Measurements from ENCODE around the gene MOSMO.

MOSMO gene

DNA sequence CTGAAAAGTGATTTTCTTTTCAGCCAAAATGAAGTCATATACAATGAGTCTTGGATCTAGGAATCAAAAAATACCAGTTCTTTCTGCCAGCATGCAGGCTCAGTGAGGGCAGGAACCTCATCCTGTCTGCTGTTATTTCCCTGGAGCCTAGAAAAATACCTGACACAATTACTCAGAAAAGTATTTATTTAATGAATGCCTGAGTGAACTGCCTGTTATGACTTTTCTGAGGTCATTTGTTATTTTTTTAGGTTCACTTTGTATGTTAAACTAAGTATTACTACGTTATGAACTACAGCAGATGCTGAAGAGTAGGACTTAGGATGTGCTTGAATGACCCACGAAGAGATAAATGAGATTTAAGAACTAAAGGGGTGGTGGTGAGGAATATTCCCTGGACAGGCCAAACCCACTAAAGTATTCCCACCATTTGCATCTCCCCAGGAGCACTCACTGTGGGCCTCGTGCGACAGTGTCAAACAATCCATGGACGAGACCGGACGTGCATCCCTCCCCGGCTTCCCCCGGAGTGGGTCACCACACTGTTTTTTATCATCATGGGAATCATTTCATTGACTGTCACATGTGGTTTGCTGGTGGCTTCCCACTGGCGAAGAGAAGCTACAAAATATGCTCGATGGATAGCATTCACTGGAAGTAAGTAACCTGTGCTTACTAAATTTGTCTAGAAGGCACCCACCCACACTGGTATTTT, 67.3 kb downstream of the MOSMO start:
- Mint-ChIP-seq H3K27ac (no peak overlapping the region), H3K4me1 (peaks cover 0 to 5% of the 10 kb centered on the region in 2 donors), H3K4me3 (no peak overlapping the region), H3K27me3 (no peaks in the 10 kb centered on the region), H3K9me3 (no peaks in the 10 kb centered on the region), H3K36me3 (no peaks in the 10 kb centered on the region)
- DNase-seq (no peak), ATAC-seq (replicated peaks) (peak in 1 of 2 donors; percentile 10)

DNA sequence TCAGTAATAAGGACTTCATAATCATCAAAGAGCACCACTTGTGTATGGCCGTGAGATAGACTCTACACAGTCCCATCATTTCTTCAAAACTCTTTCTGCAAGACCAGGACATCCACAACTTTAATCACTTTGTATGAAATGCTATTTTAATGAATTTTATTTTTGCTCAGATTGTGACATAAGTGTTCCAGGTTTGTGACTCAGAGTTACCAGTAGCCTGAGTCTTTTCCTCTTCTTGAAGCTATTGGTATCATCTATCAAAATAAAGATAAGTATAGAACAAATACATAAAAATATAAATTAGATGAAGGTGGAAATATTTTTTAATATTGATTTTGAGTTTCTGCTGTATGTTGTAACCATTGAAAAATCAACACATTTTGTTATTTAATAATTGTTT, 67.9 kb downstream of the MOSMO start:
- H3K4me3 Mint-ChIP-seq = no peak overlapping the region
- H3K27ac Mint-ChIP-seq = no peak overlapping the region

DNA sequence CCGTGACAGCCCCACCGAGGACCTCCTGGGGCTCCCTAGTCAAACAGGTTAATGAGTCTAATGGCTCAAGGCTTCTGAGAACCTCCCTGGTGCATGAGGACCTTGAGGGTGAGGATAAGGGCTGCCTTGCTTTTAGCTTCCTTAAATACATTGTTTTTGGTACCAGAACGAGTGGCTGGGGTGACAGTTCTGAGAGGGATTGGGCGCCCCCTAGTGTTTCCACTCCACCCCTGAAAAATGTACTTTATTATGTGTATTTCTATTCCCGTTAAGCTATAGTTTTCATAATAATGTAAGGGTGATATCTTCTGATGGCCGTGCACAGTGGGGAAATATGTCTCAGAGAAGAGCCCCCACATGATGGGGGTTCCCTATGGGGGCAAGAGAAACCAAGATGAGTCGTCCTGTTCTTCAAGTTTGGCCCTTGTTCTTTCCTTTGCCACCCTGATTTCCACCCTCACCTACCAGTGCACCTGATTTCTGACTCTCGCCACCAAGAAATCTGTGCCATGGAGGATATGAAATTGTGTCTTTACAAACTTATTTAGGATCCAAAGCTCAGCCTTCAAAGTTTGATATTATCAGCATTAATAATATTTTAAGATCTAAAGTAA, 69.9 kb downstream of the MOSMO start:
- Mint-ChIP-seq H3K9me3 (no peaks in the 10 kb centered on the region), H3K4me3 (no peak overlapping the region), H3K27ac (no peak overlapping the region), H3K27me3 (no peaks in the 10 kb centered on the region), H3K36me3 (peaks cover 1 to 4% of the 10 kb centered on the region in 2 donors), H3K4me1 (peaks cover 0 to 5% of the 10 kb centered on the region in 2 donors)
- DNase-seq (peak; percentile 48), ATAC-seq (replicated peaks) (peak; percentile 82 to 84)

More for the DNA sequence above, 67.9 kb downstream of the MOSMO start:
- H3K9me3 Mint-ChIP-seq = no peaks in the 10 kb centered on the region
- DNase-seq (no peak), ATAC-seq (replicated peaks) (no peak)
- H3K27me3 Mint-ChIP-seq = no peaks in the 10 kb centered on the region
- peaks cover 0 to 1% of the 10 kb centered on the region in 2 donors for H3K36me3 Mint-ChIP-seq
- peaks cover 0 to 5% of the 10 kb centered on the region in 2 donors for H3K4me1 Mint-ChIP-seq

DNA sequence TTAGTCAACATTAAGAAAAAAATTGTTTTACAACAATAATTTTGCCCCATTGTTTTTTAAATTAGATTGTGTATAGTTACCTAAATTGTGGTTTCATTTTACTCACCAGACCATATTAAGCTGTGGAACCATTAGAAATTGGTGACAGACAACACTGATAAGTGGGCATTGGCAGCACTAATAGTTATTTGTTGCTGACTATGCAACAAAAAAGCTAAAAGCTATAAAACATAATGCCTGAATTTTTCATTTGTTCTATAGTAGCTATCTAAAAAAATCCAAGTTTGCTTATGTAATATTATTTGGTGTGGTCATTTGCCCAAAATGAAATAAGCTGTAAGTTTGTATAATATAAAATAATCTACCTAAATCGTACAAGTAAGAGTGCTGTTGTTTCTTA, 70.7 kb downstream of the MOSMO start:
- peaks cover 1 to 4% of the 10 kb centered on the region in 2 donors for H3K36me3 Mint-ChIP-seq
- H3K4me3 Mint-ChIP-seq = no peak overlapping the region
- no peaks in the 10 kb centered on the region for H3K9me3 Mint-ChIP-seq
- peaks cover 0 to 5% of the 10 kb centered on the region in 2 donors for H3K4me1 Mint-ChIP-seq
- DNase-seq = no peak
- H3K27me3 Mint-ChIP-seq = no peaks in the 10 kb centered on the region
- no peak for ATAC-seq (replicated peaks)
- no peak overlapping the region for H3K27ac Mint-ChIP-seq

DNA sequence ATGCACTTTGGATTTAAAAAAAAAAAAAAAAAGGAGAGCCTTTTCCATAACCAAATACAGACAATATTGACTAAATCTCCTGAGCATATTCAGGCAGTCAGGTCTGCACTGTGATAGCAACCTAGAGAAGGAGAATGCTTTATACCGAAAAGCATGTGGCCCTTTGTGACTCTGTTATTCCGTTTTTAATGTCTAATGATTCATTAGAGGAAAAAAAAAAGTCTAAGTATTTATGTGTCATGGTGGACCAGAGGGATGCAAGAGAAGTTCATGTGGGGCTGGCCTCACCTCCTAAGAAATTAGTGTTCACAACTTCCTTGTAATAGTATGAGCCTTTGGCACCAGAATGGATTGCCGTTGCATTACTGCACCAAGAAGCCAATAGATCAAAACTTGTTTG, 73.1 kb downstream of the MOSMO start:
- Mint-ChIP-seq H3K4me3 (no peak overlapping the region), H3K27ac (no peak overlapping the region), H3K27me3 (no peaks in the 10 kb centered on the region), H3K36me3 (peaks cover 6 to 13% of the 10 kb centered on the region in 2 donors), H3K9me3 (no peaks in the 10 kb centered on the region), H3K4me1 (peaks cover 0 to under 1% of the 10 kb centered on the region in 2 donors)
- DNase-seq (no peak), ATAC-seq (replicated peaks) (no peak)

DNA sequence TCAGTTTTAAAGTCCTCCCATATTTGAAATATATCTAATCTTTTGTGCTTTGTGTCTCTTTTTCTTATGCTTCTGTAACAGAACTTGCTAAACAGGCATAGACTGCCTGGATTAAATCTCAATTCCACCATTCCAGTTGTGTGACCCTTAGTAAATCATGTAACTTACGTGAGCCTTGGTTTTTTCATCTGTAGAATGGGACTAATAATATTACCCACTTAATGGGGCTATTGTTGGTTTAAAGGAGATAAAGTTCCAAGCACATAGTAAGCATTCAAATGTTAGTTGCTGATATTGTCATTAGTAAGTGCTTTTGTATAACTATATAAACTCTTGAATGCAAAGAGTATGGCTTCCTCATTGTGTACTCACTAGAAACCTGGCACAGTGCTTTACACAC, 78.5 kb downstream of the MOSMO start:
- H3K27ac Mint-ChIP-seq = no peak overlapping the region
- no peaks in the 10 kb centered on the region for H3K27me3 Mint-ChIP-seq
- peaks cover 4% of the 10 kb centered on the region in 2 donors for H3K4me1 Mint-ChIP-seq
- no peak for DNase-seq
- H3K36me3 Mint-ChIP-seq = peaks cover 9 to 24% of the 10 kb centered on the region in 2 donors
- ATAC-seq (replicated peaks) = no peak
- H3K9me3 Mint-ChIP-seq = no peaks in the 10 kb centered on the region
- H3K4me3 Mint-ChIP-seq = no peak overlapping the region

DNA sequence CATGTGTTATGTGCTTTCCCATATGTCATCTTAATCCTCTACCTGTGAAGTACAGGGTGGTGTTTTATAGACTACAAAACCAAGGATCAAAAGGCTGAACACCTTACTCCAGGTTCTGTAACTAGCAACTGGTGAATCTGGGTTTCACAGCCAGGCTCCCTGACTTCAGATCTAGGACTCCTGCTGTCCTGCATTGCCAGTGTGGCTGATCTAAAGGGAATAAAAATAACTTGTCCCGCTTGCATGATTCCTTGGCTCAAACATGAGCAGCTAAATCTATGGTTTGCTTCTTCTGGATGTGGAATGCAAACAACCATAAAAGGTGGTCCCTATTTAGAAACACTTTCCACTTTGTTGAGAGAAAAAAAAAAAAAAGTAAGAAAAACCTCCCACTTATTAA, 80.7 kb downstream of the MOSMO start:
- H3K4me3 Mint-ChIP-seq = no peak overlapping the region
- no peak for DNase-seq
- H3K27me3 Mint-ChIP-seq = no peaks in the 10 kb centered on the region
- H3K9me3 Mint-ChIP-seq = no peaks in the 10 kb centered on the region
- peaks cover 9 to 20% of the 10 kb centered on the region in 2 donors for H3K36me3 Mint-ChIP-seq
- H3K4me1 Mint-ChIP-seq = peaks cover 4% of the 10 kb centered on the region in 2 donors
- ATAC-seq (replicated peaks) = no peak
- H3K27ac Mint-ChIP-seq = no peak overlapping the region

DNA sequence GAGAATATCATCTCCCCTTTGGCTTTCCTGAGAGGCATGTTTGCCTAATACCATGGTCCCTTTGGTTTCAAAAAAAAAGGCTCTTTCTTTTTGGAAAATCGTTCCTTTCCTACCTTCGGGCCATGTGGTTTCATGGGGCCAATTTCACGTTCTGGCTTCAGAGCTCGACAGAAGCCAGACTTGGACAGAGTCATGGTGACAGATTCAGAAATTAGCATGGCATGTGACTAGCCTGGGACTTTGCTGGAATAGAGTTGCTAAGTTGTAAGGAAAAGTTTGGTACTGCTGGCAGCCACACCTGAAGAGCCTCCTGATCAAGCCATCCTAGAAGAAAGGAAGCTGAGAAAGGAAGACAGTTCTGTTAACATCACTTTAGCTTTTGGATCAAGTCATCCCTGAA, 82.0 kb downstream of the MOSMO start:
- peaks cover under 1 to 1% of the 10 kb centered on the region in 2 donors for H3K27me3 Mint-ChIP-seq
- peaks cover 4 to 10% of the 10 kb centered on the region in 2 donors for H3K4me1 Mint-ChIP-seq
- H3K27ac Mint-ChIP-seq = no peak overlapping the region
- H3K36me3 Mint-ChIP-seq = peaks cover 9 to 20% of the 10 kb centered on the region in 2 donors
- DNase-seq = no peak
- H3K4me3 Mint-ChIP-seq = no peak overlapping the region
- no peak for ATAC-seq (replicated peaks)
- H3K9me3 Mint-ChIP-seq = no peaks in the 10 kb centered on the region

DNA sequence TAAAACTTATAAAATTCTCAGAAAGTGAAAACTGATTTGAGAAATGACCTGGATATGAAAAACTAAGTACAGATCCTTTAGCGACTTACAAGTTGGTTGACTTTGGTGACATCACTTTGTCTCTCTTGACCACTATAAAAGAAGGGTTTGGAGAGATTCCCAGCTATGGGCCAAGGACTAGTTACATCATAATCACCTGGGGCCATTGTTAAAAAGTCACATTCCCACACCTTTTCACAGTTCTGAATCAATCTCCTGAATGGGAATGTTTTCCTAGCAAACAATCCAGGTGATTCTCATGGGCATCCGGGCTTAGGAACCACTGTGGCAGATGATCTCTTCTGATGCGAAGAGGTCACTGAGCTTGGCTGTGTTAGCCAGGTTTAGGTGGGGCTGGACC, 83.8 kb downstream of the MOSMO start:
- no peak for DNase-seq
- Mint-ChIP-seq H3K4me1 (peaks cover 0 to 10% of the 10 kb centered on the region in 2 donors), H3K27ac (no peak overlapping the region), H3K4me3 (no peak overlapping the region), H3K27me3 (peaks cover 5 to 6% of the 10 kb centered on the region in 2 donors), H3K36me3 (peaks cover 2 to 6% of the 10 kb centered on the region in 2 donors), H3K9me3 (no peaks in the 10 kb centered on the region)
- ATAC-seq (replicated peaks) = no peak

DNA sequence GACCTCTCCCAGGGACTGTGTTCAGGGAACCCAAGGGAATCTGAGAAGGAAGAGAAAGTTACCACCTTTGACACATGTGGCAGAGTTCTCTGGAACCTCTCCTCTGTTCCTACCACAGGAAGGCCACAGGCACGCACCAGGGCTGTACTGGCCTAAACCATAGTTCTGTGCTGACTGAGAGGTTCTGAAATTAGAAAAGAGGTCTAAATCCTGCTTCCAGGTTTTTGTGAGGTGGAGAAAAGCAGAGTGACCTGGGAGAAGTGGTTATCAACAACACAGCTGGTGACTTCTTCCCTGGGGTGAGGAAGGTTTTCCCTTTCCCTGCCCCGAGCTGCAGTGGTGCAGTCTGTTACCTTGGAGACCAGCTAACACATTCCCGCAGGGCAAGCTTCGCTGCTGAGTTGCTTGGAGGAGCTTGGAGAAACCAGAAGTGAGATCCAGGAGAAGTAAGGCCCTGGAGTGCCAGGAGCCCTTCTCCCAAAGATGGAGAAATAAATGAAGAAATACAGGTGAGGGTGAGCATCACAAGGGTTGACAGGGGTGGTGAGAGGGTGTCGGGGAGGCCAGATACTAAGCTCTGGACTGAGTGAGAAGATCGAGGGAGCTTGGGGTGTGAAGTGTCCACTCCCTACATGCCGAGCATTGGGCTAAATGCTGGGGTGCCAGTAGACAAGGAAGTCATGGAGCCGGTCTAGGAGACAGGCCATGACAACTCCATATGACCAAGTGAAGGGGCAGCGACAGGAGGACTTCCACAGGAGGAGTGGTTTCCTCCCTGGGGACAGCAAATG, 84.4 kb downstream of the MOSMO start, which contains the start of gene VWA3A:
Gene VWA3A, plus strand, starts transcription at position 399 of the 791 bp plus-strand sequence. Its CDS starts 97 bp downstream, at position 496.
- Mint-ChIP-seq H3K9me3 (no peaks in the 10 kb centered on the region), H3K4me1 (peaks cover 0 to 10% of the 10 kb centered on the region in 2 donors), H3K36me3 (peaks cover 2 to 4% of the 10 kb centered on the region in 2 donors), H3K27me3 (peaks cover 5 to 6% of the 10 kb centered on the region in 2 donors), H3K27ac (peak within 1 kb of the TSS; percentile 42), H3K4me3 (no peak within 1 kb of the TSS)
- DNase-seq = no peak
- ATAC-seq (replicated peaks) = no peak

DNA sequence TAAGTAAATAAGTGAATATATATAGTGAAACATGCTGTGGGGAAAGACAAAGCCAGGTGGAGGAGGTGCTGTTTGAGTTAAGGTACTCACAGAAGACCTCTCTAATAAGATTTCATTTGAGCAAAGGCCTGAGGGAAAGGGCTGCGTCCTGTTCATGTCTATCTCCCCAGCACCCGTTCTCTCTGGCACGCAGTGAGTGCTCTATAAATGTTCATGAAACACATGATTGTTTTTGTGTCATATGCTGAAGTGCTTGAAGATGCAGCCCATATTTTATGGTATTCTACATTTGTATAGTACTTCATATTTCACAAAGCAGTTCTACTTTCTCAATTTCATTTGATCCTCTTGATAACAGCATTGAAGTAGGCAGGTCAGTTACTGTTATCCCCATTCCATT, 85.4 kb downstream of the MOSMO start:
- H3K9me3 Mint-ChIP-seq = no peaks in the 10 kb centered on the region
- peaks cover 0 to 10% of the 10 kb centered on the region in 2 donors for H3K4me1 Mint-ChIP-seq
- peaks cover 2 to 4% of the 10 kb centered on the region in 2 donors for H3K36me3 Mint-ChIP-seq
- no peak for ATAC-seq (replicated peaks)
- DNase-seq = no peak
- no peak overlapping the region for H3K4me3 Mint-ChIP-seq
- peak overlapping the region; percentile 4 for H3K27ac Mint-ChIP-seq
- H3K27me3 Mint-ChIP-seq = peaks cover 5 to 6% of the 10 kb centered on the region in 2 donors

DNA sequence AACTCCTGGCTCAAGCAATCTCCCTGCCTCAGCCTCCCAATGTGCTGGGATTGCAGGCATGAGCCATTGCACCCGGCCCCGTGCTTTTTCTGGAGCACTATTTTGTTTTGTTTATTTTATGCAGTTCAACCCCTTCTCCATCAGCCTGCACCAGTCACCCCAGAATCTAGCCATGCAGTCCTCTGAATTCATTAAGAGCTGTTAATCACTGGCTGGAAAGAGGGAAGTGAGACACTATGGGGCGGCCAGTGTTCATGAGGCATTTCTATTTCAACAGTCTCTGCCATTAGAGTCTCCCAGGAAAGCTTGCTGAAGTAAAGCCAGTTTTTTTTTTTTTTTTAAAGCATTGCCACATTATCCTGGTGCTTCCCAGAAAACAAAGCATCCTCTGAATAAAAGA, 86.1 kb downstream of the MOSMO start:
- Mint-ChIP-seq H3K27ac (no peak overlapping the region), H3K36me3 (peaks cover under 1 to 4% of the 10 kb centered on the region in 2 donors), H3K27me3 (peaks cover 5 to 6% of the 10 kb centered on the region in 2 donors), H3K9me3 (no peaks in the 10 kb centered on the region), H3K4me3 (no peak overlapping the region), H3K4me1 (peaks cover 2 to 8% of the 10 kb centered on the region in 2 donors)
- ATAC-seq (replicated peaks) (peak; percentile 68 to 82), DNase-seq (no peak)

DNA sequence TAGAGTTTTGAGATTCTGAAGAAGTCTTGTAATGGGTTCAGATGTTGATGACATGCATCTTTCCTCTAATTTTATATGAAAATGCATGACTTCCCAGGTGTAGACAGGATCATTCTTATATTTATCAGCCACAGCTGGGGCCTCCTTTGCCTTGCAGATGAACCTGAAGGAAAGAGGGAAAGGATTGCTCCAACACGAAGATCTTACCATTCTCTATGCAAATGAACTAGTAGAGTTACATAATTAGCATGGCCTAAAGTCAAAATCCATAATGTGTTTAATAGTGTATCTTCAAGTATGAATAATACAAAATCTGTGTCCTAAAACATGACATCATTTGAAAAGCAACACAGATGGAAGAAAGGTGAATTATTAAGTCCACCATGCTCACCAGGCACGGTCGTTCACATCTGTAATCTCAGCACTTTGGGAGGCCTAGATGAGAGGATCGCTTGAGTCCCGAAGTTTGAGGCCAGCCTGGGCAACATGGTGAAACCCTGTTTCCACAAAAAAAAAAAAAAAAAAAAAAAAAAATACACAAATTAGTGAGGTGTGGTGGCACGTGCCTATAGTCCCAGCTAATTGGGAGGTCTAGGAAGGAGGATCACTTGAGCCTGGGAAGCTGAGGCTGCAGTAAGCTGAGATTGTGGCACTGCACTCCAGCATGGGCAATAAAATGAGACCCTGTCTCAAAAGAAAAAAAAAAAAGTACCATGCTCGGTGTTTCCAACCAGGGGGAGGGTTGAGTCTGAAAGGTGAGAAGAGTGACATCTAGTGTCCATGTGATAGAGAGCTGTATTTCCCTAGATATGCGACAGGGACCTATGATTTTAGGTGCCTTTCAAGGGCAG, 90.7 kb downstream of the MOSMO start:
- ATAC-seq (replicated peaks) = peak; percentile 90 to 95
- H3K27ac Mint-ChIP-seq = no peak overlapping the region
- peak overlapping the region; percentile 57 to 67 for H3K4me3 Mint-ChIP-seq
- H3K27me3 Mint-ChIP-seq = peaks cover 5 to 6% of the 10 kb centered on the region in 2 donors
- H3K9me3 Mint-ChIP-seq = peaks cover 0 to 2% of the 10 kb centered on the region in 2 donors
- no peak for DNase-seq
- H3K36me3 Mint-ChIP-seq = peaks cover 2 to 3% of the 10 kb centered on the region in 2 donors
- peaks cover 4 to 5% of the 10 kb centered on the region in 2 donors for H3K4me1 Mint-ChIP-seq
